Upper lobe of right lung (tissue), 1 donor: Measurements from ENCODE around the gene CDCA7. TPM values are rescaled to one million over a fixed set of nuclear protein-coding genes. Genes with fewer than 3 reads are reported as not detected.
A peak's percentile ranks its signal among the peaks of the same experiment; 100 is the strongest.

Source experiments
- ATAC-seq: fragments of 200-7000 bp; cut with Tn5 transposase; one replicate; pipeline ENCODE4 v1.9.1; 2020; ENCODE audit warnings: mild to moderate bottlenecking, moderate library complexity
- DNase-seq: peaks from one replicate; pipeline ENCODE4 v3.0.0-alpha.2; 2020
- H3K27ac ChIP-seq: fragments of 200-600 bp; one replicate; pipeline ENCODE4 v1.8.0; 2022
- H3K27me3 ChIP-seq: fragments of 200-600 bp; one replicate; pipeline ENCODE4 v1.8.0; 2022; ENCODE audit warnings: mild to moderate bottlenecking
- H3K36me3 ChIP-seq: fragments of 200-600 bp; one replicate; pipeline ENCODE4 v1.8.0; 2022
- H3K4me1 ChIP-seq: fragments of 200-600 bp; one replicate; pipeline ENCODE4 v1.8.0; 2022
- H3K4me3 ChIP-seq: fragments of 200-600 bp; one replicate; pipeline ENCODE4 v1.8.0; 2022; ENCODE audit warnings: mild to moderate bottlenecking
- H3K9me3 ChIP-seq: fragments of 200-600 bp; one replicate; pipeline ENCODE4 v1.8.0; 2022
- intact Hi-C: fragments of 100-400 bp; cut with DNase I; formaldehyde crosslinking; loops from one replicate; pipeline ENCODE4 v1.11.0; 2022
- total RNA-seq: library from RNA; stranded (reverse); fragmentation: NEBNext Ultra II Directional; extraction: Animal tissue kit (Norgen Biotek cat#: 25700); gene quantifications from one replicate; pipeline ENCODE4 v1.2.1, GENCODE V29; 2021
- TF ChIP-seq, protein P1 (sequence below): fragments of 200-600 bp; IDR thresholded peaks from one replicate; pipeline ENCODE4 v1.8.0; 2022; ENCODE audit warnings: antibody characterized with exemption
- donor health status: DM: no; HTN: yes; CAD: no; lungs with severe emphysema.

CDCA7 gene
- total RNA-seq, 1 donor from 2014 or later = 4.1 TPM

DNA sequence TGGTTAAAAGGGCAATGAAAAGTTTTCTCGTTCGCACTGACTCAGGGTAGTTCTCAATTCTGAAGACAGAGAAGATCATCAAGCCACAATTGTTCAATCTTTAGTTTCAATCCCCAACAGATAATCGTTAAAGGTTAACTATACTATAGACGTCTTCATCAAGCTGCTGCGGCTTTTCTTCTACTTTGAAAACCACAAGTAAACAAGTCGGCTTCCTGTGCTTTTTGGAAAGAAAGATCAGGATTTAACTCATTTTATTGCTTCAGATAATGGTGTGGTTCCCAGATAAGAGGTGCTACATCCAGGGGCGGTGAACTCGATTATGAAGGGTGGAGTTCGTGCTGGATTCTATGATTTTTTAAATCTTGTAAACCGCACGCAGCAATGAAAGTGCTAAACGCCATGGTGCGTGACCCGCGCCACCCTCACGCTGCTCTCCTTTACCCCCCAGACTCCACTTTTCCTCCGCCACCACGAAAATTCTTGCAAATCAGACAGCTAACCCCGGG is 545 bp upstream of the CDCA7 start:
- Histone ChIP-seq H3K36me3 (no peaks in the 10 kb centered on the region), H3K4me1 (peaks cover 21% of the 10 kb centered on the region), H3K4me3 (peak overlapping the region; percentile 58), H3K27ac (no peak overlapping the region), H3K9me3 (no peaks in the 10 kb centered on the region), H3K27me3 (peaks cover 75% of the 10 kb centered on the region)
- TF ChIP-seq, protein P1, sequence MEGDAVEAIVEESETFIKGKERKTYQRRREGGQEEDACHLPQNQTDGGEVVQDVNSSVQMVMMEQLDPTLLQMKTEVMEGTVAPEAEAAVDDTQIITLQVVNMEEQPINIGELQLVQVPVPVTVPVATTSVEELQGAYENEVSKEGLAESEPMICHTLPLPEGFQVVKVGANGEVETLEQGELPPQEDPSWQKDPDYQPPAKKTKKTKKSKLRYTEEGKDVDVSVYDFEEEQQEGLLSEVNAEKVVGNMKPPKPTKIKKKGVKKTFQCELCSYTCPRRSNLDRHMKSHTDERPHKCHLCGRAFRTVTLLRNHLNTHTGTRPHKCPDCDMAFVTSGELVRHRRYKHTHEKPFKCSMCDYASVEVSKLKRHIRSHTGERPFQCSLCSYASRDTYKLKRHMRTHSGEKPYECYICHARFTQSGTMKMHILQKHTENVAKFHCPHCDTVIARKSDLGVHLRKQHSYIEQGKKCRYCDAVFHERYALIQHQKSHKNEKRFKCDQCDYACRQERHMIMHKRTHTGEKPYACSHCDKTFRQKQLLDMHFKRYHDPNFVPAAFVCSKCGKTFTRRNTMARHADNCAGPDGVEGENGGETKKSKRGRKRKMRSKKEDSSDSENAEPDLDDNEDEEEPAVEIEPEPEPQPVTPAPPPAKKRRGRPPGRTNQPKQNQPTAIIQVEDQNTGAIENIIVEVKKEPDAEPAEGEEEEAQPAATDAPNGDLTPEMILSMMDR = no peak
- intact Hi-C loops = no loop called here
- no peak for ATAC-seq
- DNase-seq = no peak

DNA sequence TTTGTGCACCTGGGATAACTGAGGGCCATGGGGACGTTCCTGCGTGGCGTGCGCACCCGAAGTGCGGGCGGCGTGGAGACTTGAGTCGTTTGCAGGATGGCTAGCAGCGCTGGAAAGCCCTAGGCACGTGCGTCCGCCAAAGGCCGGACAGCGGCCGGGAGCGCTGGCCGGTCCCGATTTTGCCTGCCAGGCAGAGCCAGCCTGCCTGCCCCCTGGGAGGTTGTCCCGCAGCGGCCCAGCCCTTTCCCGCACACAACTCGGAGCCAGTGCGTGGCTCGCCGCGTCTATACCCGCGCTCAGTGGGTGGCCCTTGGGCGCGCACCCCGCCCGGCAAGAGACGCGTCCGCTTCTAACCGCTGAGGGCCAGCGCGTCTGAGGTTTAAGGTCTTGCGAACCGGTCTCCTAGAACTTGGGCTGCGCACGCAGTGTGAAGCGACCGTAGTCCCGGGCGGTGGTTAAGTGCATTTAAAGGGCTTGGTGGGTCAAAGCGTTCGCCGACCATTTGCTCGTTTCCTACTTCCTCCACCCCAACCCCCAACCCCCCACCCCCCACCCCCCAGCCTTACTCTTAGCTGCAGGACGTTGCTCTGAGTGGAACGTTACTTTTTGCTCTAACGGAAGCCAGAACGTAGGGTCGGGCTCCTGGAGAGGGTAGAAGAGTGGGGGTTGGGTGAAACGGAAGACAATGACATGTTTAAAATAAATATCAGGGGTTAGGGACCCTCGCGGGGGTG is 627 bp downstream of the CDCA7 start:
- DNase-seq (peak; percentile 71), ATAC-seq (peak; percentile 78)
- Histone ChIP-seq H3K27ac (no peak overlapping the region), H3K9me3 (no peaks in the 10 kb centered on the region), H3K36me3 (no peaks in the 10 kb centered on the region), H3K4me1 (peaks cover 21% of the 10 kb centered on the region), H3K27me3 (peaks cover 75% of the 10 kb centered on the region), H3K4me3 (peak overlapping the region; percentile 58)
- intact Hi-C loops = no loop called here
- TF ChIP-seq, protein P1 = no peak

DNA sequence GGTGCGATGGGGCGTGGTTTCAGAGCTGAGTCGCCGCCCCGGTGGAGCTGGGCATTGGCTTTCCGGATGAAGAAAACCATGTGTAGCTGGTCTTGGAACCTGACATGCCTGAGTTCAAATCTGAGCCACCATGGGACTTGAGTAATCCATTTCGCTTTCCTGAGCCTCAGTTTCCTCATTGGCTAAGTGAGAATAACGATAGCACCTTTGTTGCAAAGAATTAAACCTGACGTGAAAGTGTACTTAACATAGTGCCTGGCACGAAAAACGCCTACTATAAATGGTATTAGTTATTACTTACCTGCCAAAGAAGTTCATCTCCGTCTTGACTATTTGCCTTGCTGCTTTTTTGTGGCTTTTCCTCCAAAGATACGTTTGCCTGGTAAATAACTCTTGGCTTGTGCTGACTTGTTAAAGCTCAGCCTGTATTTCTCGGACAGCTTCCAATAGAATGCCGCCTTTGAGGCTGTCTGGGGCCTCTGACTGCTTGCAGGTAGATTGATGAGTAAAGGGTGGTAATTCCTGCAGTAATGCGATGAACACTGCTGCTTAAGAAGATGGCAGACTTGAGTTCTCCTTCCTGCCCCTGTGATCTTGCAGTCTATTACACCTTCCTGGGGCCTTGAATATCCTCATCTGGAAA is 1.3 kb downstream of the CDCA7 start:
- TF ChIP-seq, protein P1 = no peak
- Histone ChIP-seq H3K4me1 (peaks cover 21% of the 10 kb centered on the region), H3K36me3 (no peaks in the 10 kb centered on the region), H3K4me3 (peak overlapping the region; percentile 58), H3K9me3 (no peaks in the 10 kb centered on the region), H3K27me3 (peaks cover 70% of the 10 kb centered on the region), H3K27ac (no peak overlapping the region)
- intact Hi-C loops = no loop called here
- no peak for ATAC-seq
- DNase-seq = no peak

DNA sequence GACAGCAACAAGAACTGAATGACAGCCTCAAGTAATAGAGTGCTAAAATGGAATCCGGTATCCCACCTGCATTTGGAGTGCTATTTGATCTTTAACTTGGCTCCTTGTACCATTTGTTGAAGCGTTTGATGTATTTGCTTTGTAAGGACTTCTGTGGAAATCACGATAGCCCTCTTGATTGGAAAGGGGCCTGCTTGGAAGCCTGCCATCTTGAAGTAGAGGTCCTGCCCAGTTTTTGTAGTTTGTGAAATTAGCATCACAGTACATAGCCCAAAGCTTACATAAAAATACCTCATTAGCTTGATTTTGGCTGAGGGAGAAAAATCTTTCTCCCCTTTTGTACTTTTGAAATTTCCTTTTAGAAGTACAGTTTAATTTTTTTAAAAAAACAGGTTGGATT is 2.7 kb downstream of the CDCA7 start:
- H3K27ac ChIP-seq = no peak overlapping the region
- H3K4me3 ChIP-seq = no peak overlapping the region
- peaks cover 59% of the 10 kb centered on the region for H3K27me3 ChIP-seq
- no peak for ATAC-seq
- TF ChIP-seq, protein P1 = no peak
- intact Hi-C loops = no loop called here
- H3K36me3 ChIP-seq = no peaks in the 10 kb centered on the region
- peaks cover 21% of the 10 kb centered on the region for H3K4me1 ChIP-seq
- H3K9me3 ChIP-seq = no peaks in the 10 kb centered on the region
- no peak for DNase-seq

DNA sequence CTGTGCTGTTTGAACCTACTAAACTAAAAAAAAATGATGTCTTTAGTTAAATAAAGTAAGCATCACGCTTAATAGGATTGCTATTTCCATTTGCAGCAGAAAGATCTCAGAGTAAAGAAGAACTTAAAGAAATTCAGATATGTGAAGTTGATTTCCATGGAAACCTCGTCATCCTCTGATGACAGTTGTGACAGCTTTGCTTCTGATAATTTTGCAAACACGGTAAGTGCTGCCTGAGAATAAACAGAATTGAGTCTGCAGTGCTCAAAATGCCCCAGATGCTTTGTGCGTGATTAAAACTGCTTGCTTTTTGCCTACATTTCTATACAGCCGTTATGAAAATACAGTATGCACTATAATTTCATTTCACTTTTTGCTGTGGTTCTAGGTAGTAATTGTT is 3.9 kb downstream of the CDCA7 start:
- Histone ChIP-seq H3K9me3 (no peaks in the 10 kb centered on the region), H3K27me3 (peaks cover 46% of the 10 kb centered on the region), H3K27ac (no peak overlapping the region), H3K4me3 (no peak overlapping the region), H3K36me3 (no peaks in the 10 kb centered on the region), H3K4me1 (peaks cover 21% of the 10 kb centered on the region)
- TF ChIP-seq, protein P1 = no peak
- ATAC-seq (no peak), DNase-seq (no peak)
- intact Hi-C loops = no loop called here
